Sigmoid colon (tissue), 4 donors: Measurements from ENCODE around the gene TMEM132D.

Experiments
- CTCF ChIP-seq, 4 experiments: fragments of 450-650 bp in 3 of 4; fragments of 200-600 bp in 1 of 4; IDR thresholded peaks; one replicate each; pipeline ENCODE4 v1.5.1; 2016 to 2019; ENCODE audit warnings: antibody characterized with exemption in 4 of 4, mild to moderate bottlenecking in 3 of 4, moderate library complexity in 2 of 4
- EP300 ChIP-seq, 4 donors: sonication (generic); formaldehyde crosslinking; IDR thresholded peaks; one replicate each; pipeline ENCODE4 v1.6.1; 2017; ENCODE audit warnings: antibody characterized with exemption in 4 of 4
- POLR2A ChIP-seq, 2 donors: fragments of 450-650 bp; IDR thresholded peaks; one replicate each; pipeline ENCODE4 v1.6.1; 2016; ENCODE audit warnings: antibody characterized with exemption in 2 of 2, mild to moderate bottlenecking in 2 of 2, moderate library complexity in 2 of 2
- POLR2AphosphoS5 ChIP-seq, 4 donors: sonication (generic); formaldehyde crosslinking; IDR thresholded peaks; one replicate each; pipeline ENCODE4 v1.6.1; 2017; ENCODE audit warnings: antibody characterized with exemption in 4 of 4

GRCh38 chr12:129082441-129082840 is 821.4 kb downstream of the TMEM132D start:
- TF ChIP-seq EP300 (IDR thresholded peaks at IDR 0.05) = no peak
- no peak for TF ChIP-seq CTCF (IDR thresholded peaks at IDR 0.05)
- TF ChIP-seq POLR2A (IDR thresholded peaks at IDR 0.05) = no peak
- no peak for TF ChIP-seq POLR2AphosphoS5 (IDR thresholded peaks at IDR 0.05)
